ENCODE data around the gene AFAP1. TPM values are rescaled to one million over a fixed set of nuclear protein-coding genes. Genes with fewer than 3 reads are reported as not detected.

AFAP1 gene
- total and polyA plus RNA-seq, 2 of the 4 experiments (the other 2 are of a cell fraction), result 48.2 to 80.9 TPM

- Histone ChIP-seq H3K79me1 (ENCODE audit: low read depth in 1 of 2, low read length in 2 of 2) (peaks cover 35 to 83% of the 10 kb centered on the region in 2 experiments), H3K4me3 (ENCODE audit: insufficient read depth, low read depth, low read length) (no peak overlapping the region), H3K27ac (ENCODE audit: insufficient read depth, low read length) (no peak overlapping the region), H4K5ac (ENCODE audit: low read depth, low read length) (no peak overlapping the region), H4K20me1 (ENCODE audit: insufficient read depth, low read length) (no peaks in the 10 kb centered on the region), H3K27me3 (ENCODE audit: control insufficient read depth, insufficient read depth, low read length) (no peaks in the 10 kb centered on the region), H2BK5ac (ENCODE audit: low read depth, low read length, poor library complexity, severe bottlenecking) (no peak overlapping the region), H3K4me2 (ENCODE audit: low read depth, low read length) (no peak overlapping the region), H3K9me1 (ENCODE audit: insufficient read depth, low read length) (peaks cover 7% of the 10 kb centered on the region), H2BK120ac (ENCODE audit: low read depth, low read length) (no peak overlapping the region), H3K4ac (ENCODE audit: low read depth, low read length) (no peak overlapping the region), H3K9me3 (ENCODE audit: control insufficient read depth, insufficient read depth, low read length) (no peaks in the 10 kb centered on the region), H3K14ac (replicated peaks; ENCODE audit: low read depth, low read length) (no peak overlapping the region), H3K23ac (ENCODE audit: low read depth, low read length) (no peak overlapping the region), H4K8ac (ENCODE audit: low read depth in 2 of 2, low read length in 2 of 2) (no peak overlapping the region), H2AFZ (replicated peaks; ENCODE audit: low read length, poor library complexity) (no peak overlapping the region), H2BK15ac (ENCODE audit: low read depth, low read length) (no peak overlapping the region), H3K36me3 (ENCODE audit: control insufficient read depth, insufficient read depth, low read length) (peaks cover 50% of the 10 kb centered on the region), H3K18ac (ENCODE audit: low read depth, low read length) (no peak overlapping the region), H3K56ac (ENCODE audit: extremely low read depth, insufficient read depth, low read length) (no peak overlapping the region), H2AK5ac (ENCODE audit: low read depth, low read length) (no peak overlapping the region), H2AK9ac (replicated peaks; ENCODE audit: low read depth, low read length, poor library complexity) (no peak overlapping the region), H3K9ac (ENCODE audit: low read depth, low read length) (no peak overlapping the region), H2BK20ac (ENCODE audit: low read depth, low read length) (no peak overlapping the region), H4K91ac (ENCODE audit: insufficient read depth, low read depth, low read length) (no peak overlapping the region), H3K4me1 (ENCODE audit: control insufficient read depth, insufficient read depth, low read length) (peaks cover 15% of the 10 kb centered on the region)
- CTCF ChIA-PET, result interaction anchor here (1.6 kb wide), 1 partner anchor 31 kb away, joined by 4 read pairs; no protein-coding TSS in a partner anchor
- BruUV-seq (replicated peaks), result no TSS peak
- TF ChIP-seq RAD21 (IDR thresholded peaks at IDR 0.05; ENCODE audit: low read length) (no peak), CTCF (conservative IDR thresholded peaks at IDR 0.05; ENCODE audit: low read depth, low read length) (no peak), RFX5 (IDR thresholded peaks at IDR 0.05; ENCODE audit: low read depth, low read length) (no peak), USF2 (IDR thresholded peaks at IDR 0.05; ENCODE audit: low read depth, low read length) (no peak), FOS (IDR thresholded peaks at IDR 0.05; ENCODE audit: low read depth, low read length) (no peak), ELK1 (IDR thresholded peaks at IDR 0.05; ENCODE audit: borderline replicate concordance, low read depth, low read length) (no peak), MAFK (IDR thresholded peaks at IDR 0.05; ENCODE audit: low read depth, low read length) (no peak), NFE2L2 (IDR thresholded peaks at IDR 0.05; ENCODE audit: low read depth, low read length) (no peak), CEBPB (IDR thresholded peaks at IDR 0.05; ENCODE audit: low read depth, low read length) (no peak), RCOR1 (IDR thresholded peaks at IDR 0.05; ENCODE audit: insufficient replicate concordance, low read length) (no peak), MXI1 (IDR thresholded peaks at IDR 0.05; ENCODE audit: borderline replicate concordance, low read depth, low read length) (no peak), SMC3 (IDR thresholded peaks at IDR 0.05; ENCODE audit: low read depth, low read length) (no peak), BHLHE40 (IDR thresholded peaks at IDR 0.05; ENCODE audit: low read depth, low read length) (no peak), MAZ (IDR thresholded peaks at IDR 0.05; ENCODE audit: borderline replicate concordance, low read depth, low read length) (no peak), CHD1 (IDR thresholded peaks at IDR 0.05; ENCODE audit: low read depth, low read length) (no peak), POLR2A (IDR thresholded peaks at IDR 0.05; ENCODE audit: low read depth, low read length) (no peak)
- ATAC-seq (ENCODE audit: low read depth), result no peak
- dilution Hi-C loops (cut with HindIII; ENCODE audit: low sequenced_read_pairs, unreplicated experiment) (no loop called here), intact Hi-C loops (cut with micrococcal nuclease) (no loop called here), in situ Hi-C loops (cut with MboI; ENCODE audit: low sequenced_read_pairs) (no loop called here)
- 100% methylated on average over 1 of the region's 10 CpGs; no CpG with 5 or more reads in 1 of the 2 experiments for WGBS, 2 experiments (ENCODE audit: extremely low coverage in 2 of 2, insufficient read length in 1 of 2)
- no peak for DNase-seq
- POLR2A ChIA-PET (ENCODE audit: unreplicated experiment), result no interaction called here
These were observed 138.7 kb downstream of the AFAP1 start for GRCh38 chr4:7801001-7801400.

Data from IMR-90 (cell line).